BJ (cell line): Measurements from ENCODE around the gene RELB. TPM values are rescaled to one million over a fixed set of nuclear protein-coding genes. Genes with fewer than 3 reads are reported as not detected.

Source experiments
- CTCF ChIA-PET: fragments of 350-600 bp; formaldehyde crosslinking; extraction: SDS; loops from one replicate; lab custom pipeline; 2021; ENCODE audit warnings: antibody characterized with exemption, inconsistent platforms; lab: Yijun Ruan, JAX
- POLR2A ChIA-PET: fragments of 300-600 bp; sonication (Branson Sonifier 250); formaldehyde crosslinking; extraction: SDS; loops from one replicate; lab custom pipeline; 2021; ENCODE audit warnings: antibody characterized with exemption; lab: Charles Lee
- DNase-seq: peaks from one replicate; pipeline ENCODE4 v3.0.0-alpha.2; 2011; ENCODE audit warnings: low read depth
- H3K27me3 ChIP-seq: 2 replicates; pipeline ENCODE4 v1.6.0; 2011; ENCODE audit warnings: low read length; ENCODE audit not compliant: control insufficient read depth, insufficient read depth
- H3K36me3 ChIP-seq: 2 replicates; pipeline ENCODE4 v1.5.1; 2011; ENCODE audit warnings: low read length; ENCODE audit not compliant: control insufficient read depth, insufficient read depth
- H3K4me3 ChIP-seq: 2 replicates; pipeline ENCODE4 v1.5.1; 2011; ENCODE audit warnings: low read depth, mild to moderate bottlenecking, control low read depth, low read length
- polyA plus RNA-seq: library from polyadenylated mRNA; depleted of rRNA; stranded (reverse); fragments of >200 nt; gene quantifications from 2 replicates; pipeline ENCODE4 v1.2.3, GENCODE V29; 2011
- TF ChIP-seq, protein P1 (sequence below): IDR thresholded peaks from 2 replicates; pipeline ENCODE4 v1.5.1; 2011; ENCODE audit warnings: low read depth, mild to moderate bottlenecking, control low read depth, inconsistent platforms, low read length, moderate library complexity; ENCODE audit not compliant: insufficient read depth

The RELB gene
- polyA plus RNA-seq, 1 experiment: 11.6 TPM

DNA sequence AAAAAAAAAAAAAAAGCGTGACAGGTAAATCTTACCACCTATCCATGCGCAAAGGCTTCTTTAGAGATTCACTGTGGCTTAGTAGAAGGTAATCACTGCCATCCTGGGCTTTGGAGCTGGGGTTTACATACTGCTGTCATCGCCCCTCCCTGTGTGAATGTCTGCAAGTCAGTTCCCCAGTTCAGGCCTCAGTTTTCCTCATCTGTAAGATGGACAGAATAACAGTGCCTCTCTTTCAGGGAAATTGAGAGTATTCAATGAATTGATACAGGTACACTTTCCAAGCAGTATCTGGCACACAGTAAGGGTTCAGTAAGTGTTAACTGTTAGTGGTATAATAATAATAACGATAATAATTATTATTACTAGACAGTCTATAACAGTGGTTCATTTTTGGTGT lies 2.2 kb downstream of the RELB start:
- POLR2A ChIA-PET: no interaction called here
- TF ChIP-seq, protein P1, sequence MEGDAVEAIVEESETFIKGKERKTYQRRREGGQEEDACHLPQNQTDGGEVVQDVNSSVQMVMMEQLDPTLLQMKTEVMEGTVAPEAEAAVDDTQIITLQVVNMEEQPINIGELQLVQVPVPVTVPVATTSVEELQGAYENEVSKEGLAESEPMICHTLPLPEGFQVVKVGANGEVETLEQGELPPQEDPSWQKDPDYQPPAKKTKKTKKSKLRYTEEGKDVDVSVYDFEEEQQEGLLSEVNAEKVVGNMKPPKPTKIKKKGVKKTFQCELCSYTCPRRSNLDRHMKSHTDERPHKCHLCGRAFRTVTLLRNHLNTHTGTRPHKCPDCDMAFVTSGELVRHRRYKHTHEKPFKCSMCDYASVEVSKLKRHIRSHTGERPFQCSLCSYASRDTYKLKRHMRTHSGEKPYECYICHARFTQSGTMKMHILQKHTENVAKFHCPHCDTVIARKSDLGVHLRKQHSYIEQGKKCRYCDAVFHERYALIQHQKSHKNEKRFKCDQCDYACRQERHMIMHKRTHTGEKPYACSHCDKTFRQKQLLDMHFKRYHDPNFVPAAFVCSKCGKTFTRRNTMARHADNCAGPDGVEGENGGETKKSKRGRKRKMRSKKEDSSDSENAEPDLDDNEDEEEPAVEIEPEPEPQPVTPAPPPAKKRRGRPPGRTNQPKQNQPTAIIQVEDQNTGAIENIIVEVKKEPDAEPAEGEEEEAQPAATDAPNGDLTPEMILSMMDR: no peak

DNA sequence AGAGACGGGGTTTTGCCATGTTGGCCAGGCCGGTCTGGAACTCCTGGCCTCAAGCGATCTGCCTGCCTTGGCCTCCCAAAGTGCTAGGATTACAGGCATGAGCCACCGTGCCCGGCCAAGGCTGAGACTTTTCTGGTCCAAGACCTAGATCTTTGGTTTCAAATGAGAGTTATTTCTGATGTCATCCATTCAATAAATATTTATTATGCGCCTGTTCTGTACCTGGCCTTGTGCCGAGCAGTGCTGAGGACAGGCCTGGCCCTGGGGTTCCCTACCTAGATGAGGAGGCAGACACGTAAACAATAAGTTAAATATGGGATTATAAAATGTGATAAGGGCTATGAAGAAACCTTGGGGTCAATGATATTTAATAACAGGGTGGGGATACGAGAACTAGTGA lies 4.5 kb downstream of the RELB start:
- Histone ChIP-seq H3K27me3 (no peaks in the 10 kb centered on the region), H3K4me3 (no peak overlapping the region), H3K36me3 (peaks cover 3% of the 10 kb centered on the region)
- CTCF ChIA-PET: no interaction called here
- TF ChIP-seq, protein P1: no peak
- POLR2A ChIA-PET: no interaction called here
- no peak for DNase-seq

More for the DNA sequence above, 2.2 kb downstream of the RELB start:
- CTCF ChIA-PET: no interaction called here
- Histone ChIP-seq H3K4me3 (no peak overlapping the region), H3K27me3 (no peaks in the 10 kb centered on the region), H3K36me3 (peaks cover 3% of the 10 kb centered on the region)
- DNase-seq: no peak

DNA sequence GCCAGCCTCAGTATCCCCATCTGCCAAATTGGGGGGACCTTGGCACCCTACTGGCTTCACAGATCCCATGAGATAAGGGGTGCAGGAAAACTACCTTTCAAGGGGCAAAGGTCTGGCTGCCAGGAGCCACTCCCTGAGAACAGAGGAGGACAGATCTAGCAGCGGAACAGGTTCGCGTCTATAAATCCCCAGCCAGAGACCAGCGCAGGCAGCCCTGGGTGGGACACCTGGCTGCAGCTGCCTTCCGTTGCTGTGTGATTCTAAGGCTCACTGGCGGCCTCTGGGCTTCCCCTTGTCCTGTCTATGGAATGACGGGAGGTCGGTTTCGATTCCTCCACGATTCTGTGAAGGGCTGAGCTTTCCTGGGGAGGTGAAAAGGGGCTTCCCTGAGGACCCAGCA lies 7.3 kb downstream of the RELB start:
- ChIA-PET POLR2A (no interaction called here), CTCF (no interaction called here)
- TF ChIP-seq, protein P1: no peak
- Histone ChIP-seq H3K4me3 (no peak overlapping the region), H3K27me3 (no peaks in the 10 kb centered on the region), H3K36me3 (peaks cover 3% of the 10 kb centered on the region)
- no peak for DNase-seq

DNA sequence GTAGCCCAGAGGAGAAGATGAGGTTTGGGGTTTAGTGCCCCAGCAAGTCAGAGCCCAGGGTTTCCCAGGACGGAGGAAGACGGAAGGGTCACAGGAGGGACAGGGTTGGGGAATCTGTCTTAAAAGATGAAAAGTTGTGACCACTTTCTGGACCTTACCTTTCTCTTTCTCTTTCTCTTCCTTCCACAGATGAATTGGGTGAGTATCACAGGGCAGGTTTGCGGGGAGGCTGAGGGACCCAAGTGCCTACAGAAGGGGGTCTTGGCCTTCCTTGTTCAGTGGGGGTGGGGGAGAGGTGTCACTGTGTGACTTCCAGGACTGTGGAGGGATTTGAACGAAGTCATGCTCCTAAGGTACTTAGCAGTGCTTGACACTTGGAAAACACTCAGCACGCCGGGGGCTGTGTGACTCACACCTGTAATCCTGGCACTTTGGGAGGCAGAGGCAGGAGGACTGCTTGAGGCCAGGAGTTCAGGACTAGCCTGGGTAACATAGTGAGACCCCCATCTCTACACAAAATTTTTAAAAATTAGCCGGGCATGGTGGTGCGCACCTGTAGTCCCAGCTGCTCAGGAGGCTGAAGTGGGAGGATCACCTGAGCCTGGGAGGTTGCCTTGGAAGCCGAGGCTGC lies 8.5 kb downstream of the RELB start:
- ChIA-PET POLR2A (no interaction called here), CTCF (no interaction called here)
- no peak overlapping the region for H3K4me3 ChIP-seq
- no peaks in the 10 kb centered on the region for H3K27me3 ChIP-seq
- peaks cover 3% of the 10 kb centered on the region for H3K36me3 ChIP-seq
- no peak for DNase-seq
- TF ChIP-seq, protein P1: no peak

DNA sequence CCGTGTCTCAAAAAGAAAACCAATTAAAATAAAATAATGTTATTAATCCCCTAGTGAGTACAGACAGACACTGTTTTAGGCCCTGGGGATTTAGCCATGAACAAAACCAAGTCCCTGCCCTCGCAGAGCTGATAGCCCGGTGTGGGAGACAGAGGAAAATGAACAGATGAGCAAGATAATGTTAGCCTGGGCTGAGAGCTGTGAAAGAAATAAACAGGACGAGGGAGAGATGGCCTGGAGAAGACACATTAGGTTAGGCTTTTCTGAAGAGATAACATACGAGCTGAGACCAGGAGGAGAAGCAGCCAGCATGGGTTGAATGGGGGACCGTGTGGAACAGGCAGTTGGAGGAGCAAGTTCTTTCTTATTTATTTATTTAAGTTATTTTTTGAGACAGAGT lies 9.0 kb downstream of the RELB start:
- Histone ChIP-seq H3K4me3 (no peak overlapping the region), H3K27me3 (no peaks in the 10 kb centered on the region), H3K36me3 (peaks cover 2% of the 10 kb centered on the region)
- TF ChIP-seq, protein P1: no peak
- DNase-seq: no peak
- ChIA-PET CTCF (interaction anchor here (0.7 kb wide), 1 partner anchor 243 kb away, joined by 3 read pairs; no protein-coding TSS in a partner anchor), POLR2A (no interaction called here)
